ENCODE results near the gene LYSMD2. TPM values are rescaled to one million over a fixed set of nuclear protein-coding genes. Genes with fewer than 3 reads are reported as not detected.
A peak's percentile ranks its signal among the peaks of the same experiment; 100 is the strongest.

Gene LYSMD2
- total RNA-seq, 1 experiment from 2014 or later, result 5.4 TPM

- no peak overlapping the region for H2AFZ ChIP-seq (ENCODE audit: low read length)
- peak; percentile 81 for DNase-seq
Measured at GRCh38 chr15:51775967-51776816, 38.7 kb upstream of the LYSMD2 start.

GRCh38 chr15:51774916-51775315 is 37.5 kb upstream of the LYSMD2 start:
- no peak for DNase-seq
- Histone ChIP-seq H3K36me3 (ENCODE audit: insufficient read depth, low read length) (no peaks in the 10 kb centered on the region), H3K9ac (ENCODE audit: low read length) (no peak overlapping the region), H2AFZ (ENCODE audit: low read length) (no peak overlapping the region), H3K9me2 (replicated peaks; ENCODE audit: insufficient read depth, low read length) (no peaks in the 10 kb centered on the region), H3K79me2 (ENCODE audit: low read length) (no peaks in the 10 kb centered on the region), H3K4me2 (ENCODE audit: low read depth, low read length, poor library complexity, severe bottlenecking) (no peak overlapping the region), H3K4me3 (ENCODE audit: low read length) (no peak overlapping the region), H4K20me1 (ENCODE audit: insufficient read depth, low read depth, low read length) (no peaks in the 10 kb centered on the region), H3K4me1 (ENCODE audit: low read length) (no peaks in the 10 kb centered on the region), H3K9me3 (ENCODE audit: low read length) (no peaks in the 10 kb centered on the region), H3K27me3 (ENCODE audit: low read length) (no peaks in the 10 kb centered on the region), H3K27ac (ENCODE audit: low read length) (no peak overlapping the region)

More at GRCh38 chr15:51775967-51776816, 38.7 kb upstream of the LYSMD2 start:
- no peaks in the 10 kb centered on the region for H3K79me2 ChIP-seq (ENCODE audit: low read length)
- no peaks in the 10 kb centered on the region for H3K4me1 ChIP-seq (ENCODE audit: low read length)
- no peaks in the 10 kb centered on the region for H3K36me3 ChIP-seq (ENCODE audit: insufficient read depth, low read length)
- H3K27ac ChIP-seq (ENCODE audit: low read length), result no peak overlapping the region
- no peak overlapping the region for H3K9ac ChIP-seq (ENCODE audit: low read length)
- no peaks in the 10 kb centered on the region for H3K27me3 ChIP-seq (ENCODE audit: low read length)
- no peak overlapping the region for H3K4me3 ChIP-seq (ENCODE audit: low read length)
- no peaks in the 10 kb centered on the region for H3K9me3 ChIP-seq (ENCODE audit: low read length)
- no peaks in the 10 kb centered on the region for H3K9me2 ChIP-seq (replicated peaks; ENCODE audit: insufficient read depth, low read length)
- no peaks in the 10 kb centered on the region for H4K20me1 ChIP-seq (ENCODE audit: insufficient read depth, low read depth, low read length)
- H3K4me2 ChIP-seq (ENCODE audit: low read depth, low read length, poor library complexity, severe bottlenecking), result no peak overlapping the region

GRCh38 chr15:51771773-51772172 is 34.3 kb upstream of the LYSMD2 start:
- H3K4me3 ChIP-seq (ENCODE audit: low read length), result no peak overlapping the region
- no peak overlapping the region for H3K27ac ChIP-seq (ENCODE audit: low read length)
- no peaks in the 10 kb centered on the region for H3K79me2 ChIP-seq (ENCODE audit: low read length)
- no peaks in the 10 kb centered on the region for H3K4me1 ChIP-seq (ENCODE audit: low read length)
- DNase-seq, result no peak
- H2AFZ ChIP-seq (ENCODE audit: low read length), result no peak overlapping the region
- no peak overlapping the region for H3K4me2 ChIP-seq (ENCODE audit: low read depth, low read length, poor library complexity, severe bottlenecking)
- H3K36me3 ChIP-seq (ENCODE audit: insufficient read depth, low read length), result no peaks in the 10 kb centered on the region
- no peaks in the 10 kb centered on the region for H3K27me3 ChIP-seq (ENCODE audit: low read length)
- H3K9ac ChIP-seq (ENCODE audit: low read length), result no peak overlapping the region
- no peaks in the 10 kb centered on the region for H3K9me2 ChIP-seq (replicated peaks; ENCODE audit: insufficient read depth, low read length)
- H4K20me1 ChIP-seq (ENCODE audit: insufficient read depth, low read depth, low read length), result no peaks in the 10 kb centered on the region
- no peaks in the 10 kb centered on the region for H3K9me3 ChIP-seq (ENCODE audit: low read length)

- Histone ChIP-seq H3K27me3 (ENCODE audit: low read length) (no peaks in the 10 kb centered on the region), H3K79me2 (ENCODE audit: low read length) (no peaks in the 10 kb centered on the region), H3K4me1 (ENCODE audit: low read length) (no peaks in the 10 kb centered on the region), H3K27ac (ENCODE audit: low read length) (no peak overlapping the region), H3K4me3 (ENCODE audit: low read length) (no peak overlapping the region), H2AFZ (ENCODE audit: low read length) (no peak overlapping the region), H4K20me1 (ENCODE audit: insufficient read depth, low read depth, low read length) (no peaks in the 10 kb centered on the region), H3K4me2 (ENCODE audit: low read depth, low read length, poor library complexity, severe bottlenecking) (no peak overlapping the region), H3K9ac (ENCODE audit: low read length) (no peak overlapping the region), H3K9me3 (ENCODE audit: low read length) (no peaks in the 10 kb centered on the region), H3K9me2 (replicated peaks; ENCODE audit: insufficient read depth, low read length) (no peaks in the 10 kb centered on the region), H3K36me3 (ENCODE audit: insufficient read depth, low read length) (no peaks in the 10 kb centered on the region)
- DNase-seq, result no peak
Measured at GRCh38 chr15:51770902-51771301, 33.4 kb upstream of the LYSMD2 start.

GRCh38 chr15:51768018-51768417 is 30.6 kb upstream of the LYSMD2 start:
- no peaks in the 10 kb centered on the region for H3K27me3 ChIP-seq (ENCODE audit: low read length)
- H4K20me1 ChIP-seq (ENCODE audit: insufficient read depth, low read depth, low read length), result no peaks in the 10 kb centered on the region
- H3K36me3 ChIP-seq (ENCODE audit: insufficient read depth, low read length), result no peaks in the 10 kb centered on the region
- DNase-seq, result no peak
- H3K9me3 ChIP-seq (ENCODE audit: low read length), result no peaks in the 10 kb centered on the region
- H3K79me2 ChIP-seq (ENCODE audit: low read length), result no peaks in the 10 kb centered on the region
- no peaks in the 10 kb centered on the region for H3K9me2 ChIP-seq (replicated peaks; ENCODE audit: insufficient read depth, low read length)
- H3K4me3 ChIP-seq (ENCODE audit: low read length), result no peak overlapping the region
- H2AFZ ChIP-seq (ENCODE audit: low read length), result no peak overlapping the region
- no peak overlapping the region for H3K27ac ChIP-seq (ENCODE audit: low read length)
- no peaks in the 10 kb centered on the region for H3K4me1 ChIP-seq (ENCODE audit: low read length)
- H3K9ac ChIP-seq (ENCODE audit: low read length), result no peak overlapping the region
- no peak overlapping the region for H3K4me2 ChIP-seq (ENCODE audit: low read depth, low read length, poor library complexity, severe bottlenecking)

- Histone ChIP-seq H3K4me3 (ENCODE audit: low read length) (no peak overlapping the region), H3K9me3 (ENCODE audit: low read length) (no peaks in the 10 kb centered on the region), H3K27ac (ENCODE audit: low read length) (no peak overlapping the region), H3K9ac (ENCODE audit: low read length) (no peak overlapping the region), H3K4me2 (ENCODE audit: low read depth, low read length, poor library complexity, severe bottlenecking) (no peak overlapping the region), H3K9me2 (replicated peaks; ENCODE audit: insufficient read depth, low read length) (no peaks in the 10 kb centered on the region), H4K20me1 (ENCODE audit: insufficient read depth, low read depth, low read length) (no peaks in the 10 kb centered on the region), H3K4me1 (ENCODE audit: low read length) (no peaks in the 10 kb centered on the region), H3K36me3 (ENCODE audit: insufficient read depth, low read length) (no peaks in the 10 kb centered on the region), H2AFZ (ENCODE audit: low read length) (no peak overlapping the region), H3K79me2 (ENCODE audit: low read length) (no peaks in the 10 kb centered on the region), H3K27me3 (ENCODE audit: low read length) (no peaks in the 10 kb centered on the region)
- no peak for DNase-seq
Measured at GRCh38 chr15:51766341-51766740, 28.9 kb upstream of the LYSMD2 start.

- no peaks in the 10 kb centered on the region for H3K9me3 ChIP-seq (ENCODE audit: low read length)
- no peak overlapping the region for H2AFZ ChIP-seq (ENCODE audit: low read length)
- H3K36me3 ChIP-seq (ENCODE audit: insufficient read depth, low read length), result no peaks in the 10 kb centered on the region
- H3K27me3 ChIP-seq (ENCODE audit: low read length), result no peaks in the 10 kb centered on the region
- no peaks in the 10 kb centered on the region for H3K79me2 ChIP-seq (ENCODE audit: low read length)
- H3K4me2 ChIP-seq (ENCODE audit: low read depth, low read length, poor library complexity, severe bottlenecking), result no peak overlapping the region
- H3K9me2 ChIP-seq (replicated peaks; ENCODE audit: insufficient read depth, low read length), result no peaks in the 10 kb centered on the region
- no peak for DNase-seq
- no peaks in the 10 kb centered on the region for H3K4me1 ChIP-seq (ENCODE audit: low read length)
- H4K20me1 ChIP-seq (ENCODE audit: insufficient read depth, low read depth, low read length), result no peaks in the 10 kb centered on the region
- no peak overlapping the region for H3K9ac ChIP-seq (ENCODE audit: low read length)
- no peak overlapping the region for H3K27ac ChIP-seq (ENCODE audit: low read length)
- no peak overlapping the region for H3K4me3 ChIP-seq (ENCODE audit: low read length)
Measured at GRCh38 chr15:51765751-51766150, 28.3 kb upstream of the LYSMD2 start.

GRCh38 chr15:51760805-51761204 is 23.4 kb upstream of the LYSMD2 start:
- no peaks in the 10 kb centered on the region for H3K9me2 ChIP-seq (replicated peaks; ENCODE audit: insufficient read depth, low read length)
- no peak overlapping the region for H3K4me3 ChIP-seq (ENCODE audit: low read length)
- no peak overlapping the region for H3K4me2 ChIP-seq (ENCODE audit: low read depth, low read length, poor library complexity, severe bottlenecking)
- no peaks in the 10 kb centered on the region for H3K27me3 ChIP-seq (ENCODE audit: low read length)
- DNase-seq, result no peak
- H3K4me1 ChIP-seq (ENCODE audit: low read length), result no peaks in the 10 kb centered on the region
- no peaks in the 10 kb centered on the region for H3K9me3 ChIP-seq (ENCODE audit: low read length)
- H4K20me1 ChIP-seq (ENCODE audit: insufficient read depth, low read depth, low read length), result no peaks in the 10 kb centered on the region
- H3K9ac ChIP-seq (ENCODE audit: low read length), result no peak overlapping the region
- H3K27ac ChIP-seq (ENCODE audit: low read length), result no peak overlapping the region
- H3K36me3 ChIP-seq (ENCODE audit: insufficient read depth, low read length), result no peaks in the 10 kb centered on the region
- no peak overlapping the region for H2AFZ ChIP-seq (ENCODE audit: low read length)
- H3K79me2 ChIP-seq (ENCODE audit: low read length), result no peaks in the 10 kb centered on the region

All from Karpas-422 (cell line).